Measurements from ENCODE around the gene RPS6KA5.

The RPS6KA5 gene

GRCh38 chr14:91021991-91022621 is 38.3 kb downstream of the RPS6KA5 start:
- no peak for DNase-seq

GRCh38 chr14:91021115-91021514 is 39.3 kb downstream of the RPS6KA5 start:
- DNase-seq, result no peak

GRCh38 chr14:91019673-91020072 is 40.8 kb downstream of the RPS6KA5 start:
- no peak for DNase-seq

GRCh38 chr14:91018481-91018880 is 42.0 kb downstream of the RPS6KA5 start:
- no peak for DNase-seq

DNA sequence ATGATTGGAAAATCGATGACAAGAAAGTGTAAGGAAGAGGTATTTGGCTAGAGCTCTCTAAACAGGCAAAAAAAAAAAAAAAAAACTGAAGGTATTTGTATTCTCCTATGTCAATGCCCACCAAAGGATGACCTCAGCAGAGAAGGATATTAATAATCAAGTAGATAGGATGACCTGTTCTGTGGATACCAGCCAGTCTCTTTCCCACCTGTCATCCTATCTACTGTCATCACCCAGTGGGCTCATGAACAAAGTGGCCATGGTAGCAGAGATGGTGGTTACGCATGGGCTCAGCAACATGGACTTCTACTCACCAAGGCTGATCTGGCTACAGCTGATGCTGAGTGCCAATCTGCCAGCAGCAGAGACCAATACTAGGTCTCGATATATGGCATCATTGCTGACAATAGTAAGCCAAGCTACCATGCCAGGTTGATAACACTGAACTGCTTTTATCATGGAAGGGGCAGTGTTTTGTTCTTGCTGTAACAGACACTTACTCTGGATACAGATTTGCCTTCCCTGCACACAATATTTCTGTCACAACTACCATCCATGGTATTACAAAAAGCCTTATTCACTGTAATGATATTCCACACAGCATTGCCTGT is 43.5 kb downstream of the RPS6KA5 start:
- DNase-seq, result no peak

DNA sequence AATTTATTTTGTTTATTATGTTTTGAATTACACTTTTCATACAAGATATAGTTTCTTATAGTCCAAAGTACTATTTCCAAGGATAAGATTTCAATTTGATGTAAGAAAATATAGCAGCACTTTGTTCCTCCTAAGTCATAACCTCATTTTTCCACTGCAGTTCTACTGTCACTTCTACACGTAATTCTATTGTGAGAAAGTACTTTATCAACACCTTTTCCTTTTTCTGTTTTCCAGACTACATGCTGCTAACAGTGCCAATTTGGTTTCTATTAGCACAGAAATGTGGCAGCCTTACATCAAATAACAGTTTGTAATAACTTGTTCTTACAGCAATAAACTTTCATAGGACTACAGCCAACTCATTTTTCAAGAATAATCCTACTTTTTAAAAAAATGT is 45.0 kb downstream of the RPS6KA5 start:
- no peak for DNase-seq

DNA sequence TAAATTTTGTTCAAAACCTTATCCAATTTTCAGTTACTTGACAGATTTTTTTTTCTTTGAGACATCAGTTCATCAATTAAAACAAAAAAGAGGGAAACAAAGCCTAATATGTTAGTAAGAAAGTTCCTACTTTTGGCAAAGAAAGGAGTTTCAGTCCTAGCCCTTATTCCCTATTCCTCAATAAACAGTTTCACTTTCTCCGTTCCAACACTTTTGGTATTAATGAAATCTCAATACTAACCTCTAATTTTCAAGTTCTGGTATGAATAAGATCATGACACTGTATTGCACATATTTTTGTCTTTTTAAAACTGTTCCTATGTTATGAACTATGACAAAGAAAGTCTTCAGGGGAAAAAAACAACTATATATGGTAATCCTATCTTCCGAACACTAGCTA is 48.4 kb downstream of the RPS6KA5 start:
- no peak for DNase-seq

DNA sequence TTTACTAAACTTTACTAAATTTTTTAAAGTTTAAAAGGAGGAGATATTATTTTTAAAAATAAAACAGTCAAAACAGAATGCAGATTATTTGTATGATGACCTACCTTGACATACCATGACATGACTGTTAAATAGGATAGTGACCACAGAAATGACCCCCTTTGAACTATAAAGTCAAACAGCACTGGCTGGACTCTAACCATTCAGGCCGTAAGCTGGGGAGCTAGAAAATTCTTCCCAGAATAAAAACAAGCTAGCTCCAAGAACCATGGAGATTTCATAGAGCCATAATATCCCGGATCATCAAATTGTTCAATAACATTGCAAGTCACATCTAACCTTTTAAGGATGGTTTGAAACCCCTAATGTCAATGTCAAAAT is 50.3 kb downstream of the RPS6KA5 start:
- DNase-seq, result no peak

DNA sequence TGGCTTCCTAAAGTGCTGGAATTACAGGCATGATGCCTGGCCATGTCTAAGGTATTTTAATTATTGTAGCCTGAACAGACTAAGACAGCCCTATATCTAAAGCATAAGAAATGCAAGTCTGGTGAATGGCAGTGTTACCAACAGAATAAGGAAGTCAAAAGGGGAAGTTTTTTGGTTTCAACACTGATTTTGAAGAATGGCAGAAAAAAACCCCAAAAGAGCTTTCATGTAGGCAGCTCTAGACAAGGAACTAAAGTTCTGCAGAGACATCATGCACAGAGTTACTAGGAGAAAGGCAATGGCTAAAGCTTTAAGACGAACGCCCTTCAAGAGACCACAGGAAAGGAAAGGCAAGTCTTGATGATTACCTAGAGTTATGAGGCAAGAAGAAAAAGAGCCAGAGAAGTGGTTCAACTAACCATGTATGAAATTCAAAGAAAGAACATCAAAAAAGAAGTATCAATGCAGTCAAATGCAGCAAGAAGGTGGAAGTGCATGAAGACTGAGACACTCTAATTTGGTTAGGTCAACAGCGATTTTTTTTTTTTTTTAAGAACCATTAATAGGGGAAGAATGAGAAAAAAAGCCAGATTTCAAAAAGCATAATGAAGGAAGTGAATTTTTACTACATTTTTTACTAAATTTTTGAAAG is 50.8 kb downstream of the RPS6KA5 start:
- peak; percentile 31 for DNase-seq

GRCh38 chr14:91008759-91009409 is 51.6 kb downstream of the RPS6KA5 start:
- no peak for DNase-seq

- DNase-seq, result no peak
These were observed 54.7 kb downstream of the RPS6KA5 start for GRCh38 chr14:91005716-91006115.

- no peak for DNase-seq
These were observed 55.5 kb downstream of the RPS6KA5 start for GRCh38 chr14:91004987-91005386.

DNA sequence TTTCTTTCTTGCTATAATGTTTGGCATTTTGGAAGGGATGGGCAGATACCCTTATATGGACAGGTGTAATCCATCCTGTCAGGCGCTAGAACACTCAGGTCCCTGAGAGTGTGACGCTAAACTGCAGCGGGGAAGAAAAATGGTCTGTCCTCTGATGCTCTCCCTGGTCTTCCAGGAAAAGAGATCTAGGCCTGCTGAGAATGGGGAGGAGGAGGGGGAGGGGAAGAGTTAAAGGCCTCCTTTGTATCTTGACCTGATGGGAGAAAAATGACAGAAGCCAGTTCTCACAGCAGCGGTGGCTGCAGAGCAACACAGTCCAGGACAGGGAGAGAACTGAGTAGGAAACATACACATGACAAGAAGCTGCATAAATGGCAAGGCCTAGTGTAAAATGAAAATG is 61.1 kb downstream of the RPS6KA5 start:
- no peak for DNase-seq

GRCh38 chr14:90996967-90997366 is 63.5 kb downstream of the RPS6KA5 start:
- DNase-seq, result no peak

DNA sequence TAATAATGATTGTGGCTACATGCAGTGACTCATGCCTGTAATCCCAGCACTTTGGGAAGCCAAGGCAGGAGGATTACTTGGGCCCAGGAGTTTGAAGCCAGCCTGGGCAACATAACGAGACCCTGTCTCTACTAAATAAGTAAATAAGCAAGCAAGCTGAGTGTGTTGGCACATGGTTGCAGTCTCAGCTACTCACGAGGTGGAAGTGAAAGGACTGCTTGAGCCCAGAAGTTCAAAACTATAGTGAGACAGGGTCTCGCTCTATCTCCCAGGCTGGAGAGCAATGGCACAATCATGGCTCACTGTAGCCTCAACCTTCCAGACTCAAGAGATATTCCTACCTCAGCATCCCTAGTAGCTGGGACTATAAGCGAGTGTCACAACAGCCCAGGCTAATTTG is 64.7 kb downstream of the RPS6KA5 start:
- DNase-seq, result no peak

DNA sequence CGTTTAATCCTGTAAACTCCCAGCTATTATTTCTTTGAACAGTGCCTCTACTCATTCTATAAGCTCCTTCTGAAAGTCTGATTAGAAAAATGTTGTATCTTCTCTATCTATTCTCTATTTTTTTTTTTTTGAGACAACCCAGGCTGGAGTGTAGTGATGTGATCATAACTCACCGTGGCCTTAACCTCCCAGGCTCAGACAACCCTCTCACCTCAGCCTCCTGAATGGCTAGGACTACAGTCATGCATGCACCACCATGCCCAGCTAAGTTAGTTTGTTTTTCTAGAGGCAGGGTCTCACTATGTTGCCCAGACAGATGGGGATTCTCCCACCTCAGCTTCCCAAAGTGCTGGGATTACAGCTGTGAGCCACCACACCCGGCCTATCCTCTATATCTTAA is 66.6 kb downstream of the RPS6KA5 start:
- DNase-seq, result no peak

DNA sequence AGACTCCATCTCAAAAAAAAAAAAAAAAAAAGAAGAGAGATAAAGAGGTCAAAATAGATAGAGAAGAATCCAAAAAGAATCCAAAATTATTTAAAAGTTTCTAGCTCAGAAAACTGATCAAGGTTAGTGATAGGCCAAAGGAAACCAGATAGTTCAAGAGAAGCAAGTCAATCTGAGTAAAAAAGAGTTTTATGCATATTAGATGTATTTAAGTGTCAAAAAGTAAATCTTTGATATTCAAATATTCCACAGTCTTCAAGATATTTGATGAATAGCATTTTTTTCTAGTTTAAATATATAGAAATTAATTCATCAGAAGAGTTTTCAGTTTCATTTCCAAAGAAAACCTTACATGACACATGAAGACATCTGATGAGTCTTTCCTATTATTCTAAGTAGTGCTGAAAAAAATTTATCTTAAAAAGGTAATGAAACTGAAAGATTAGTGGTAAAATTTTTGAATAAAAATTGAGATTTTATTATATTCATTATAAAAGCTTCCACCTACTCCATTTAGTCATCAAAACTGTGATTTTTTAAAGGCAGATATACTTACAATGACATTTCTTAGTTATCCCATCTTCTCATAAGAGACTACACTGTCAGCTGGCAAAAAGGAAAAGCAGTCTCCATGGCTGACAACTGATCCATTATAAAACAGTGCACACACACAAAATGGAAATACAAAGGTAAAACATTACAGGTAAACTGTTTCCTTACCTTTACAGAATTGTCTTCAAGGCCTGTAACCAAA is 68.6 kb downstream of the RPS6KA5 start:
- DNase-seq, result no peak

DNA sequence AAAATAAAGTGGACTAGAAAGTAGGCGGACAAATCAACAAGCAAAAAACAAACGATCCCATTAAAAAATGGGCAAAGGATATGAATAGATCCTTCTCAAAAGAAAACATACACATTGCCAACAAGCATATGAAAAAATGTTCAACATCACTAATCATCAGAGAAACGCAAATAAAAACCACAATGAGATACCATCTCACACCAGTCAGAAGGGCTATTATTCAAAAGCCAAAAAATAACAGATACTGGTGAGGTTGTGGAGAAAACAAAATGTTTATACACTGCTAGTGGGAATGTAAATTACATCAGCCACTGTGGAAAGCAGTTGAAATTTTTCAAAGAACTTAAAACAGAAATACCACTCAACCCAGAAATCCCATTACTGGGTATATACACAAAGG is 70.3 kb downstream of the RPS6KA5 start:
- DNase-seq, result no peak

DNA sequence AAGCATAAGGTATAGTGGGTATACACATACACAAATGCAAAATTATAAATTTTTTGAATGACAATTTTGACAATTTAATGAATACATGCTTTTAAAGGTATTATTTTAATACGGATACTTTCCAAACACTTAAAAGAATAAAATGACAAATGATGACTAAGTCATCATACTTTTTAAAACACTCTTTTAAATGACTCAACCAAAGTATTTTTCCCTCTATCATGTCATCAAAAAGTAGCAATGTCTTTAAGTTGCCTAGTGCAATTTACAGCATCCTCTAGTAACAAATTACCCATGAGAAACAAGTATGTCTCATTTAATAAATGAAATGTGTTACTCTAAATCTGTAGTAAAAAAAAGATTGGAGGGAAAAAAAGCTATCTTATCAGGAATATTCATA is 73.3 kb downstream of the RPS6KA5 start:
- DNase-seq, result no peak

GRCh38 chr14:90986510-90986909 is 73.9 kb downstream of the RPS6KA5 start:
- DNase-seq, result no peak

GRCh38 chr14:90985601-90986242 is 74.7 kb downstream of the RPS6KA5 start:
- DNase-seq, result no peak

DNA sequence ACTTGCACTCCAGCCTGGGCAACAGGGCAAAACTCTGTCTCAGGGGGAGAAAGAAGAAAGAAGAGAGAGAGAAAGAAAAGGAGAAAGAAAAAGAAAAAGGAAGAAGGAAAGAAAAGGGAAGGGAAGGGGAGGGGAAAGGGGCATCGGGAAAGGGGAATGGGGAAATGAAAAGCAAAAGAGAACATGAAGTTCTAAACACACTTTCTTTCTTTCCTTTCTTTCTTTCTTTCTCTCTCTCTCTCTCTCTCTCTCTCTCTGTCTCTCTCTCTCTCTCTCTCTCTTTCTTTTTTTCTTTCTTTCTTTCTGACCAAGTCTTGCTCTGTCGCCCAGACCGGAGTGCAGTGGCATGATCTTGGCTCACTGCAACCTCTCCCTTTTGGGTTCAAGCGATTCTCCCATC is 76.9 kb downstream of the RPS6KA5 start:
- no peak for DNase-seq

- no peak for DNase-seq
These were observed 78.8 kb downstream of the RPS6KA5 start for GRCh38 chr14:90981636-90982035.
